ENCODE results near the gene CNR2.

- no peak for TF ChIP-seq CTCF (IDR thresholded peaks at IDR 0.05)
- TF ChIP-seq POLR2A (IDR thresholded peaks at IDR 0.05) = no peak
Measured at GRCh38 chr1:23868557-23869016, 44.6 kb downstream of the CNR2 start.

Measured in vagina (tissue), 2 donors.